SU-DHL-6 (cell line): ENCODE data around the gene DPH2.

Source experiments
- CTCF ChIP-seq: fragments of 200-600 bp; sonication (generic); IDR thresholded peaks from one replicate; pipeline ENCODE4 v1.5.1; 2017; ENCODE audit warnings: antibody characterized with exemption, mild to moderate bottlenecking, low read length, moderate library complexity; ENCODE audit not compliant: insufficient read depth, poor library complexity, severe bottlenecking
- EZH2phosphoT487 ChIP-seq: fragments of 200-600 bp; sonication (generic), shearing (Covaris generic); conservative IDR thresholded peaks from 2 replicates; pipeline ENCODE4 v1.6.1; 2018; ENCODE audit warnings: mild to moderate bottlenecking, antibody characterized with exemption, low read length, moderate library complexity, mixed read lengths

- TF ChIP-seq CTCF: no peak
- no peak for TF ChIP-seq EZH2phosphoT487
These were observed 48.8 kb upstream of the DPH2 start for GRCh38 chr1:43921022-43921421.
